Measurements from ENCODE around the gene PPP2R2C. TPM values are rescaled to one million over a fixed set of nuclear protein-coding genes. Genes with fewer than 3 reads are reported as not detected.

Gene PPP2R2C
- total and polyA plus RNA-seq, 10 of the 15 experiments (the other 5 are each of a cell fraction or from before 2014, with no cell fraction given) = 0.13 to 0.15 TPM; not detected in 8

- TF ChIP-seq, protein P1, sequence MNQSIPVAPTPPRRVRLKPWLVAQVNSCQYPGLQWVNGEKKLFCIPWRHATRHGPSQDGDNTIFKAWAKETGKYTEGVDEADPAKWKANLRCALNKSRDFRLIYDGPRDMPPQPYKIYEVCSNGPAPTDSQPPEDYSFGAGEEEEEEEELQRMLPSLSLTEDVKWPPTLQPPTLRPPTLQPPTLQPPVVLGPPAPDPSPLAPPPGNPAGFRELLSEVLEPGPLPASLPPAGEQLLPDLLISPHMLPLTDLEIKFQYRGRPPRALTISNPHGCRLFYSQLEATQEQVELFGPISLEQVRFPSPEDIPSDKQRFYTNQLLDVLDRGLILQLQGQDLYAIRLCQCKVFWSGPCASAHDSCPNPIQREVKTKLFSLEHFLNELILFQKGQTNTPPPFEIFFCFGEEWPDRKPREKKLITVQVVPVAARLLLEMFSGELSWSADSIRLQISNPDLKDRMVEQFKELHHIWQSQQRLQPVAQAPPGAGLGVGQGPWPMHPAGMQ (IDR thresholded peaks at IDR 0.05; ENCODE audit: borderline replicate concordance) = no peak
These were observed 29.9 kb downstream of the PPP2R2C start (continued) for GRCh38 chr4:6442555-6442954.

DNA sequence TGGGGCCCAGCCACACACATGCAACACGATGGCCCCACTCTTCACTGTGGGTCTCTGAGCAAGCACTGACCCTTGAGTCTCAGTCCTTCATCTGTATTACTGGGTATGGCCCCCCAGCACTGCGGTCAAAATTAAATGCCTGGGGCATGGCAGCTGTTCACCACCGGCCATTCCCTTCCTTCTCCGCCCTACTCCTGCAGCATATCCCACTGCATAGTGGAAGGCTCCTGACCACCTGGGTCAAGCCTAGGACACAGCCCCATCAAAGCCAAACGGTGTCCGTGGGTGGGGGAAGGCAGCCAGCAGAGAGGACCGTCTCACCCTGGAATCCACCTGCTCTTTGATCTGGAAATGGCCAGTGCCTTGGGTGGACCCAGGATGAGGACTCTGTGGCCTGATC lies 30.7 kb downstream of the PPP2R2C start:
- Histone ChIP-seq H3K9me3 (replicated peaks; ENCODE audit: control insufficient read depth, insufficient read depth, low read length) (no peaks in the 10 kb centered on the region), H3K36me3 (ENCODE audit: control insufficient read depth in 2 of 2, insufficient read depth in 2 of 2, low read length in 1 of 2) (no peaks in the 10 kb centered on the region), H3K4me2 (ENCODE audit: control insufficient read depth, insufficient read depth) (no peak overlapping the region), H2AFZ (ENCODE audit: control insufficient read depth, low read depth, low read length) (no peak overlapping the region), H3K27me3 (replicated peaks in 1 of 2; ENCODE audit: control insufficient read depth in 2 of 2, insufficient read depth in 2 of 2, low read length in 1 of 2) (peaks cover 0 to 2% of the 10 kb centered on the region in 2 experiments; a peak in 2 of 4 replicates), H3K4me1 (ENCODE audit: control insufficient read depth, insufficient read depth, low read length) (no peaks in the 10 kb centered on the region), H3K79me2 (ENCODE audit: control insufficient read depth, insufficient read depth, low read length) (no peaks in the 10 kb centered on the region), H3K9ac (ENCODE audit: control insufficient read depth, insufficient read depth, low read length) (no peak overlapping the region), H4K20me1 (ENCODE audit: control insufficient read depth, insufficient read depth) (no peaks in the 10 kb centered on the region), H3K4me3 (no peak overlapping the region), H3K27ac (ENCODE audit: control insufficient read depth, insufficient read depth) (no peak overlapping the region)
- ChIA-PET POLR2A (no interaction called here), CTCF (no interaction called here), SMC1A (ENCODE audit: uncharacterized antibody, unreplicated experiment) (no interaction called here), RAD21 (ENCODE audit: unreplicated experiment) (no interaction called here)
- TF ChIP-seq TBL1XR1 (IDR thresholded peaks at IDR 0.05; ENCODE audit: low read depth, low read length) = no peak
- TF ChIP-seq PBX3 (IDR thresholded peaks at IDR 0.05; ENCODE audit: insufficient replicate concordance, low read depth, low read length) = no peak
- no peak for TF ChIP-seq GABPA (IDR thresholded peaks at IDR 0.05; ENCODE audit: low read depth)
- TF ChIP-seq FOS (IDR thresholded peaks at IDR 0.05; ENCODE audit: borderline replicate concordance, extremely low read depth, insufficient read length) = no peak
- TF ChIP-seq RELA (IDR thresholded peaks at IDR 0.05; ENCODE audit: borderline replicate concordance, partially characterized antibody) = no peak
- no peak for TF ChIP-seq MLLT1 (IDR thresholded peaks at IDR 0.05)
- no peak for TF ChIP-seq CEBPZ (IDR thresholded peaks at IDR 0.05; ENCODE audit: low read depth, low read length)
- intact Hi-C loops (cut with micrococcal nuclease; ENCODE audit: unreplicated experiment) (no loop called here), in situ Hi-C loops (cut with MboI) (no loop called here)
- ATAC-seq = no peak
- DNase-seq (ENCODE audit: low read depth, low spot score) = no peak
- FAIRE-seq = no peak
- BruUV-seq (replicated peaks) = no TSS peak
- WGBS (ENCODE audit: insufficient coverage, insufficient replicate concordance, low lambda C conversion rate, missing lambda C conversion rate) = 38% methylated on average over 7 of the region's 7 CpGs

All from GM12878 (cell line).